K562 (cell line): Measurements from ENCODE around the gene NPAS3. TPM values are rescaled to one million over a fixed set of nuclear protein-coding genes. Genes with fewer than 3 reads are reported as not detected.

ENCODE experiments used
- ATAC-seq: fragments of 200-7000 bp; cut with Tn5 transposase; 3 replicates; pipeline ENCODE4 v1.9.1; 2020; ENCODE audit warnings: moderate library complexity
- BruUV-seq: library from RNA; stranded (reverse); fragments of 400-500 nt; replicated peaks from 2 replicates; lab custom pipeline; 2021; lab: Mats Ljungman, UMichigan
- CTCF ChIA-PET: fragments of 300-600 bp; formaldehyde crosslinking; extraction: SDS; loops from one replicate; lab custom pipeline; 2021; ENCODE audit warnings: low intra/inter-chr PET ratio; lab: Yijun Ruan, JAX
- POLR2A ChIA-PET: fragments of 300-600, 350-650 bp; sonication (Branson Sonifier 250); formaldehyde crosslinking; extraction: SDS; loops from one replicate; lab custom pipeline; 2021; ENCODE audit warnings: antibody characterized with exemption, inconsistent platforms; lab: Yijun Ruan, JAX
- DNase-seq, 4 experiments: peaks; one replicate each; pipeline versions ENCODE4 v3.0.0 to v3.0.0-alpha.2; 2011 to 2018; ENCODE audit warnings: low spot score in 3 of 4, mixed read lengths in 3 of 4; ENCODE audit errors: extremely low read depth in 1 of 4
- FAIRE-seq: peaks from 2 replicates; lab custom pipeline; 2011; peaks lifted over from hg19 to GRCh38; lab: Jason Lieb, UNC
- H2AFZ ChIP-seq: 2 replicates; pipeline ENCODE4 v1.6.0; 2011; ENCODE audit warnings: low read depth, low read length, control low read depth, inconsistent platforms
- H3K27ac ChIP-seq: fragments of 200-600 bp; 3 replicates; pipeline ENCODE4 v1.8.0; 2011; ENCODE audit warnings: low read depth, mild to moderate bottlenecking, control low read depth, inconsistent platforms, low read length, moderate library complexity, mixed read lengths; ENCODE audit errors: extremely low read depth
- H3K27me3 ChIP-seq, 2 experiments: fragments of 300-600 bp in 1 of 2; 2 replicates in 1 of 2; 3 replicates in 1 of 2; pipeline versions ENCODE4 v1.6.0 to v1.8.0; 2011; ENCODE audit warnings: inconsistent platforms in 2 of 2, low read length in 2 of 2, mild to moderate bottlenecking in 1 of 2, mixed read lengths in 1 of 2, moderate library complexity in 1 of 2; ENCODE audit not compliant: control insufficient read depth in 2 of 2, insufficient read depth in 2 of 2
- H3K36me3 ChIP-seq: fragments of 300-600 bp; 3 replicates; pipeline ENCODE4 v1.8.0; 2011; ENCODE audit warnings: mild to moderate bottlenecking, low read length, inconsistent platforms; ENCODE audit not compliant: control insufficient read depth, insufficient read depth
- H3K4me1 ChIP-seq, 2 experiments: fragments of 200-600 bp in 1 of 2; replicated peaks in 1 of 2; 2 replicates in 1 of 2; 3 replicates in 1 of 2; pipeline versions ENCODE4 v1.5.1 to v1.8.0; 2011; ENCODE audit warnings: inconsistent platforms in 2 of 2, low read length in 2 of 2, mild to moderate bottlenecking in 1 of 2, mixed read lengths in 1 of 2, moderate library complexity in 1 of 2; ENCODE audit not compliant: control insufficient read depth in 2 of 2, insufficient read depth in 2 of 2
- H3K4me2 ChIP-seq: 2 replicates; pipeline ENCODE4 v1.6.1; 2011; ENCODE audit warnings: low read length, control low read depth, inconsistent platforms, mixed read lengths; ENCODE audit not compliant: insufficient read depth
- H3K4me3 ChIP-seq: fragments of 200-600 bp; sonication (generic), shearing (Covaris generic); 2 replicates; pipeline ENCODE4 v1.5.1; 2016; ENCODE audit warnings: control low read depth, inconsistent platforms
- H3K79me2 ChIP-seq: fragments of 200-600 bp; 3 replicates; pipeline ENCODE4 v1.8.0; 2011; ENCODE audit warnings: low read length, inconsistent platforms; ENCODE audit not compliant: control insufficient read depth, insufficient read depth
- H3K9ac ChIP-seq, 2 experiments: 2 replicates each; pipeline versions ENCODE4 v1.6.0 to v1.6.1; 2011; ENCODE audit warnings: low read depth in 2 of 2, low read length in 2 of 2, control low read depth in 1 of 2, inconsistent platforms in 1 of 2, mild to moderate bottlenecking in 1 of 2, mixed read lengths in 1 of 2; ENCODE audit not compliant: insufficient read depth in 1 of 2
- H3K9me1 ChIP-seq: one replicate; pipeline ENCODE4 v1.6.0; 2011; ENCODE audit warnings: inconsistent platforms, mild to moderate bottlenecking, low read length, moderate library complexity; ENCODE audit not compliant: control insufficient read depth, insufficient read depth
- H3K9me3 ChIP-seq: replicated peaks from 2 replicates; pipeline ENCODE4 v1.5.1; 2011; ENCODE audit warnings: low read depth, low read length, inconsistent platforms; ENCODE audit not compliant: control insufficient read depth, insufficient read depth
- H4K20me1 ChIP-seq: replicated peaks from 2 replicates; pipeline ENCODE4 v1.6.1; 2011; ENCODE audit warnings: low read length, inconsistent platforms, mixed read lengths; ENCODE audit not compliant: control insufficient read depth, insufficient read depth
- BMI1 ChIP-seq: fragments of 150-350 bp; IDR thresholded peaks from 2 replicates; pipeline ENCODE4 v1.6.1; 2014; ENCODE audit warnings: low read length
- CHCHD3 ChIP-seq: fragments of 250-450 bp; sonication (Bioruptor Pico); IDR thresholded peaks from 2 replicates; pipeline ENCODE4 v2.1.2; 2022; ENCODE audit warnings: mild to moderate bottlenecking
- CREB1 ChIP-seq, 2 experiments: sonication (generic) in 1 of 2; formaldehyde crosslinking in 1 of 2; IDR thresholded peaks; 2 replicates each; pipeline versions ENCODE4 v1.6.1 to v1.8.0; 2012 to 2022; ENCODE audit warnings: inconsistent platforms in 1 of 2, mild to moderate bottlenecking in 1 of 2, missing genetic modification reagents in 1 of 2, moderate library complexity in 1 of 2
- FOXK2 ChIP-seq, 2 experiments: fragments of 450-650 bp; IDR thresholded peaks in 1 of 2; conservative IDR thresholded peaks in 1 of 2; 2 replicates each; pipeline ENCODE4 v1.6.1; 2016; ENCODE audit warnings: low read depth in 2 of 2, mild to moderate bottlenecking in 1 of 2
- FOXP1 ChIP-seq: sonication (generic); formaldehyde crosslinking; IDR thresholded peaks from 2 replicates; pipeline ENCODE4 v1.8.0; 2022; ENCODE audit warnings: mild to moderate bottlenecking, missing genetic modification reagents
- HMGN3 ChIP-seq: IDR thresholded peaks from 2 replicates; pipeline ENCODE4 v1.6.1; 2011; ENCODE audit warnings: borderline replicate concordance, low read depth, mild to moderate bottlenecking, mixed read lengths, low read length; ENCODE audit not compliant: insufficient read length; ENCODE audit errors: extremely low read depth
- IRF2 ChIP-seq: sonication (generic); formaldehyde crosslinking; IDR thresholded peaks from 2 replicates; pipeline ENCODE4 v1.8.1; 2022; ENCODE audit warnings: mild to moderate bottlenecking, missing genetic modification reagents
- MEF2A ChIP-seq: IDR thresholded peaks from 2 replicates; pipeline ENCODE4 v1.6.1; 2011; ENCODE audit warnings: low read depth, mild to moderate bottlenecking, low read length, moderate library complexity; ENCODE audit not compliant: control insufficient read depth
- POLR3G ChIP-seq: IDR thresholded peaks from 2 replicates; pipeline ENCODE4 v1.6.1; 2011; ENCODE audit not compliant: insufficient read length, insufficient replicate concordance; ENCODE audit errors: extremely low read depth
- RBFOX2 ChIP-seq: fragments of 200-400 bp; formaldehyde crosslinking; IDR thresholded peaks from 2 replicates; pipeline ENCODE4 v1.6.1; 2017; ENCODE audit warnings: low read depth, mild to moderate bottlenecking, low read length, moderate library complexity
- RBM39 ChIP-seq: fragments of 200-400 bp; formaldehyde crosslinking; optimal IDR thresholded peaks from 2 replicates; pipeline ENCODE3; 2018; ENCODE audit warnings: low read depth, low read length
- SRF ChIP-seq, 2 experiments: fragments of 250-450, 450-650 bp in 1 of 2; sonication (Bioruptor Pico) in 1 of 2; sonication (generic) in 1 of 2; formaldehyde crosslinking; IDR thresholded peaks; 2 replicates each; pipeline versions ENCODE4 v1.5.0 to v1.5.1; 2020 to 2022; ENCODE audit warnings: mild to moderate bottlenecking in 1 of 2, missing genetic modification reagents in 1 of 2
- TAF9B ChIP-seq: fragments of 450-650 bp; IDR thresholded peaks from 2 replicates; pipeline ENCODE4 v1.6.1; 2018; ENCODE audit warnings: mild to moderate bottlenecking; ENCODE audit not compliant: partially characterized antibody
- ZNF224 ChIP-seq: sonication (generic); formaldehyde crosslinking; IDR thresholded peaks from 2 replicates; pipeline ENCODE4 v1.8.0; 2022; ENCODE audit warnings: mild to moderate bottlenecking, missing genetic modification reagents
- ZNF280B ChIP-seq: fragments of 250-450 bp; sonication (Bioruptor Pico); IDR thresholded peaks from 2 replicates; pipeline ENCODE4 v1.5.1; 2021; ENCODE audit warnings: mild to moderate bottlenecking
- ZNF699 ChIP-seq: fragments of 250-450 bp; sonication (Bioruptor Pico); IDR thresholded peaks from 2 replicates; pipeline ENCODE4 v1.8.0; 2021; ENCODE audit warnings: mild to moderate bottlenecking, moderate library complexity; ENCODE audit not compliant: insufficient replicate concordance
- WGBS: fragments of 100-300 bp; shearing (Covaris generic); methylation state at CpG from one replicate; pipeline ENCODE4 v1.1.6; 2016; ENCODE audit warnings: low coverage, mixed read lengths; ENCODE audit not compliant: insufficient coverage; ENCODE audit errors: missing lambda C conversion rate; 5-methylcytosine and 5-hydroxymethylcytosine counted together
- in situ Hi-C: fragments of 300-500 bp; cut with MboI; formaldehyde crosslinking; loops from 4 replicates; pipeline ENCODE4 v1.15.0; 2018; ENCODE audit warnings: inconsistent platforms, mixed read lengths
- intact Hi-C: fragments of 100-400 bp; cut with micrococcal nuclease; formaldehyde crosslinking; loops from 2 replicates; pipeline ENCODE4 v1.14.2; 2022
- polyA plus RNA-seq, 8 experiments: library from polyadenylated mRNA; depleted of rRNA in 4 of 8; stranded (reverse) in 5 of 8; unstranded in 3 of 8; fragments of >200 nt; fragmentation: Nextera tagmentation in 2 of 8; fragmentation: Illumina TruSeq in 1 of 8; extraction: Ambion mirVana in 2 of 8; extraction: Trizol in 1 of 8; gene quantifications; 2 replicates each; pipeline versions ENCODE4 v1.2.1 to v1.2.3, GENCODE V29; 2011 to 2014; ENCODE audit warnings: inconsistent platforms in 1 of 8, missing spikeins in 1 of 8
- total RNA-seq, 7 experiments: library from RNA; depleted of rRNA in 6 of 7; stranded (reverse); fragments of >200 nt in 6 of 7; fragmentation: Illumina TruSeq in 2 of 7; extraction: Trizol in 2 of 7; gene quantifications; 2 replicates each; pipeline versions ENCODE4 v1.2.1 to v1.2.3, GENCODE V29; 2011 to 2021; ENCODE audit warnings: low replicate concordance in 1 of 7

The NPAS3 gene
- total and polyA plus RNA-seq, 9 of the 15 experiments (the other 6 are each of a cell fraction or from before 2014, with no cell fraction given), result 0.04 TPM; not detected in 8

GRCh38 chr14:33802737-33803136, 864.1 kb downstream of the NPAS3 start:
- H3K79me2 ChIP-seq, result no peaks in the 10 kb centered on the region
- no peak for DNase-seq
- no peak for TF ChIP-seq RBM39
- no peak for TF ChIP-seq MEF2A
- peaks cover 0 to 3% of the 10 kb centered on the region in 2 experiments; a peak in 3 of 5 replicates for H3K4me1 ChIP-seq
- FAIRE-seq, result no peak
- no peak overlapping the region for H2AFZ ChIP-seq
- no peaks in the 10 kb centered on the region for H3K9me1 ChIP-seq
- no peaks in the 10 kb centered on the region for H3K27me3 ChIP-seq
- H3K9me3 ChIP-seq, result no peaks in the 10 kb centered on the region
- CTCF ChIA-PET, result no interaction called here
- no peak for ATAC-seq
- whole genome bisulfite sequencing, result 17% methylated on average over 2 of the region's 2 CpGs
- BruUV-seq, result no TSS peak
- POLR2A ChIA-PET, result interaction anchor here (0.8 kb wide), 1 partner anchor 8 kb away, joined by 3 read pairs; no protein-coding TSS in a partner anchor
- no peak overlapping the region for H3K27ac ChIP-seq
- no peak overlapping the region for H3K4me2 ChIP-seq
- no peak overlapping the region for H3K4me3 ChIP-seq
- no peaks in the 10 kb centered on the region for H4K20me1 ChIP-seq
- no peak overlapping the region for H3K9ac ChIP-seq
- in situ Hi-C loops (no loop called here), intact Hi-C loops (no loop called here)
- H3K36me3 ChIP-seq, result no peaks in the 10 kb centered on the region

- Histone ChIP-seq H4K20me1 (no peaks in the 10 kb centered on the region), H3K9me1 (no peaks in the 10 kb centered on the region), H3K27me3 (no peaks in the 10 kb centered on the region), H2AFZ (no peak overlapping the region), H3K4me3 (no peak overlapping the region), H3K4me2 (no peak overlapping the region), H3K79me2 (no peaks in the 10 kb centered on the region), H3K4me1 (peaks cover 0 to 8% of the 10 kb centered on the region in 2 experiments; a peak in 3 of 5 replicates), H3K36me3 (no peaks in the 10 kb centered on the region), H3K27ac (no peak overlapping the region), H3K9me3 (0 out of 2 replicates have a peak, but pooled peaks cover 2% of the 10 kb centered on the region), H3K9ac (no peak overlapping the region)
- in situ Hi-C loops, result no loop called here
- intact Hi-C loops, result no loop called here
- no peak for FAIRE-seq
- 9% methylated on average over 2 of the region's 2 CpGs for WGBS
- no peak for ATAC-seq
- CTCF ChIA-PET, result no interaction called here
- no peak for DNase-seq
- no TSS peak for BruUV-seq
- POLR2A ChIA-PET, result no interaction called here
- TF ChIP-seq TAF9B (no peak), FOXP1 (no peak), ZNF280B (CRISPR knock-in tag) (no peak), BMI1 (no peak), RBFOX2 (no peak), CREB1 (IDR thresholded peaks at IDR 0.05) (no peak), CREB1 (CRISPR knock-in tag; IDR thresholded peaks at IDR 0.05) (no peak), ZNF699 (CRISPR knock-in tag) (no peak), ZNF224 (CRISPR knock-in tag) (no peak), CHCHD3 (CRISPR knock-in tag) (no peak), FOXK2 (conservative IDR thresholded peaks at IDR 0.05 in 1 of 2, IDR thresholded peaks at IDR 0.05 in 1 of 2; ENCODE audit: low read depth in 2 of 2) (no peak), HMGN3 (no peak), POLR3G (no peak), IRF2 (CRISPR knock-in tag) (no peak), SRF (CRISPR knock-in tag; IDR thresholded peaks at IDR 0.05) (no peak)
Observed at GRCh38 chr14:33805593-33805992, 866.9 kb downstream of the NPAS3 start.
